Panc1 (cell line): ENCODE data around the gene ATP10D. TPM values are rescaled to one million over a fixed set of nuclear protein-coding genes. Genes with fewer than 3 reads are reported as not detected.

Source experiments
- ATAC-seq: fragments of 200-7000 bp; cut with Tn5 transposase; 2 replicates; pipeline ENCODE4 v1.9.1; 2020; ENCODE audit warnings: mild to moderate bottlenecking, moderate library complexity
- BruUV-seq: library from RNA; stranded (reverse); fragments of 400-500 nt; replicated peaks from 2 replicates; lab custom pipeline; 2021; lab: Mats Ljungman, UMichigan
- CTCF ChIA-PET: fragments of 300-600 bp; sonication (Branson Sonifier 250); formaldehyde crosslinking; loops from one replicate; lab custom pipeline; 2022; ENCODE audit warnings: antibody characterized with exemption; lab: Charles Lee
- POLR2A ChIA-PET: fragments of 300-600 bp; sonication (Branson Sonifier 250); formaldehyde crosslinking; loops from one replicate; lab custom pipeline; 2022; ENCODE audit warnings: antibody characterized with exemption; lab: Charles Lee
- DNase-seq: peaks from one replicate; pipeline ENCODE4 v3.0.0-alpha.2; 2010; ENCODE audit warnings: low read depth, low spot score
- H3K27ac ChIP-seq: 2 replicates; pipeline ENCODE4 v1.5.1; 2011; ENCODE audit warnings: mild to moderate bottlenecking, low read length, inconsistent platforms
- H3K27me3 ChIP-seq: fragments of 200-500 bp; sonication (Bioruptor generic); 2 replicates; pipeline ENCODE4 v1.6.0; 2014; ENCODE audit warnings: low read length, inconsistent platforms; ENCODE audit not compliant: control insufficient read depth, insufficient read depth
- H3K36me3 ChIP-seq: fragments of 200-500 bp; sonication (Bioruptor generic); 2 replicates; pipeline ENCODE4 v1.5.1; 2014; ENCODE audit warnings: inconsistent platforms, mild to moderate bottlenecking, low read length, moderate library complexity; ENCODE audit not compliant: control insufficient read depth, insufficient read depth
- H3K4me1 ChIP-seq: 2 replicates; pipeline ENCODE4 v1.5.1; 2011; ENCODE audit warnings: inconsistent platforms, mild to moderate bottlenecking, low read length, moderate library complexity; ENCODE audit not compliant: control insufficient read depth, insufficient read depth
- H3K4me3 ChIP-seq, 2 experiments: 2 replicates each; pipeline ENCODE4 v1.5.1; 2011 to 2012; ENCODE audit warnings: low read depth in 2 of 2, low read length in 2 of 2, mild to moderate bottlenecking in 2 of 2, inconsistent platforms in 1 of 2, moderate library complexity in 1 of 2
- H3K9me3 ChIP-seq: fragments of 200-500 bp; sonication (Bioruptor generic); 2 replicates; pipeline ENCODE4 v1.5.1; 2014; ENCODE audit warnings: low read depth, mild to moderate bottlenecking, inconsistent platforms, low read length, moderate library complexity; ENCODE audit not compliant: control insufficient read depth, insufficient read depth
- CTCF ChIP-seq: fragments of 450-650 bp; IDR thresholded peaks from 2 replicates; pipeline ENCODE4 v1.5.1; 2017; ENCODE audit warnings: mild to moderate bottlenecking
- POLR2AphosphoS5 ChIP-seq: IDR thresholded peaks from 2 replicates; pipeline ENCODE4 v1.6.1; 2012; ENCODE audit warnings: mild to moderate bottlenecking, low read depth, low read length, moderate library complexity
- REST ChIP-seq, 2 experiments: IDR thresholded peaks; 2 replicates each; pipeline ENCODE4 v1.6.1; 2011 to 2012; ENCODE audit warnings: low read depth in 2 of 2, control low read depth in 1 of 2, low read length in 1 of 2, mild to moderate bottlenecking in 1 of 2, moderate library complexity in 1 of 2; ENCODE audit not compliant: insufficient read depth in 1 of 2
- SIN3A ChIP-seq: IDR thresholded peaks from 2 replicates; pipeline ENCODE4 v1.6.1; 2012; ENCODE audit warnings: low read depth, mild to moderate bottlenecking, low read length, moderate library complexity, borderline replicate concordance; ENCODE audit not compliant: insufficient read depth
- TCF7L2 ChIP-seq: IDR thresholded peaks from 2 replicates; pipeline ENCODE4 v1.6.1; 2011; ENCODE audit warnings: mild to moderate bottlenecking, low read depth, low read length, inconsistent platforms
- in situ Hi-C: cut with HindIII; loops from 2 replicates; pipeline ENCODE4 v1.10.0; 2016; ENCODE audit warnings: low sequenced_read_pairs, low pct_unique_long_range_greater_than_20kb
- intact Hi-C: fragments of 100-400 bp; cut with micrococcal nuclease; formaldehyde crosslinking; loops from one replicate; pipeline ENCODE4 v1.10.0; 2022; ENCODE audit not compliant: unreplicated experiment
- total RNA-seq: library from RNA; stranded (reverse); gene quantifications from one replicate; pipeline ENCODE4 v1.2.1, GENCODE V29; 2021; ENCODE audit not compliant: unreplicated experiment

Gene ATP10D
- total RNA-seq, 1 experiment from 2014 or later = 13.9 TPM

GRCh38 chr4:47598896-47599295, 113.8 kb downstream of the ATP10D start:
- in situ Hi-C loops = no loop called here
- POLR2A ChIA-PET = no interaction called here
- no peak for TF ChIP-seq CTCF

GRCh38 chr4:47606482-47606881, 121.4 kb downstream of the ATP10D start:
- no peak overlapping the region for H3K4me3 ChIP-seq
- BruUV-seq = no TSS peak
- ATAC-seq = no peak
- CTCF ChIA-PET = no interaction called here
- H3K27me3 ChIP-seq = no peaks in the 10 kb centered on the region
- H3K27ac ChIP-seq = no peak overlapping the region
- no peak for DNase-seq
- H3K36me3 ChIP-seq = no peaks in the 10 kb centered on the region
- H3K9me3 ChIP-seq = no peaks in the 10 kb centered on the region
- in situ Hi-C loops (no loop called here), intact Hi-C loops (no loop called here)
- H3K4me1 ChIP-seq = no peaks in the 10 kb centered on the region
- POLR2A ChIA-PET = no interaction called here
- no peak for TF ChIP-seq POLR2AphosphoS5
- no peak for TF ChIP-seq CTCF
- no peak for TF ChIP-seq SIN3A
- no peak for TF ChIP-seq TCF7L2

More at GRCh38 chr4:47598896-47599295, 113.8 kb downstream of the ATP10D start:
- no TSS peak for BruUV-seq
- ATAC-seq (no peak), DNase-seq (no peak)
- no peak overlapping the region for H3K4me3 ChIP-seq
- intact Hi-C loops = no loop called here
- H3K27ac ChIP-seq = no peak overlapping the region
- H3K36me3 ChIP-seq = no peaks in the 10 kb centered on the region
- H3K27me3 ChIP-seq = no peaks in the 10 kb centered on the region
- CTCF ChIA-PET = no interaction called here
- H3K9me3 ChIP-seq = no peaks in the 10 kb centered on the region
- no peaks in the 10 kb centered on the region for H3K4me1 ChIP-seq

GRCh38 chr4:47612116-47613023, 127.3 kb downstream of the ATP10D start:
- intact Hi-C loops = no loop called here
- CTCF ChIA-PET = no interaction called here
- H3K27ac ChIP-seq = no peak overlapping the region

More at GRCh38 chr4:47612116-47613023, 127.3 kb downstream of the ATP10D start:
- in situ Hi-C loops = no loop called here
- POLR2A ChIA-PET = no interaction called here
- Histone ChIP-seq H3K4me1 (no peaks in the 10 kb centered on the region), H3K36me3 (no peaks in the 10 kb centered on the region), H3K9me3 (no peaks in the 10 kb centered on the region), H3K27me3 (no peaks in the 10 kb centered on the region), H3K4me3 (no peak overlapping the region)
- BruUV-seq = no TSS peak
- TF ChIP-seq REST (IDR thresholded peaks at IDR 0.05; ENCODE audit: insufficient read depth in 1 of 2, low read depth in 2 of 2, low read length in 1 of 2) = no peak
- TF ChIP-seq SIN3A = no peak
- TF ChIP-seq CTCF = no peak
- TF ChIP-seq TCF7L2 = no peak
- TF ChIP-seq POLR2AphosphoS5 = no peak
- DNase-seq (no peak), ATAC-seq (no peak)
